NCI-H345 treated with DMSO at 0.1 percent for 48 hours (cell line): ENCODE data around the gene ERC2.

ENCODE experiments used
- DNase-seq: peaks from one replicate; lab custom pipeline; 2025; ENCODE audit not compliant: unreplicated experiment; lab: John Stamatoyannopoulos, UW

The ERC2 gene

GRCh38 chr3:55805169-55805568 lies 663.1 kb downstream of the ERC2 start:
- DNase-seq: no peak

- DNase-seq: no peak
Observed at GRCh38 chr3:55804170-55805095, 663.8 kb downstream of the ERC2 start.

DNA sequence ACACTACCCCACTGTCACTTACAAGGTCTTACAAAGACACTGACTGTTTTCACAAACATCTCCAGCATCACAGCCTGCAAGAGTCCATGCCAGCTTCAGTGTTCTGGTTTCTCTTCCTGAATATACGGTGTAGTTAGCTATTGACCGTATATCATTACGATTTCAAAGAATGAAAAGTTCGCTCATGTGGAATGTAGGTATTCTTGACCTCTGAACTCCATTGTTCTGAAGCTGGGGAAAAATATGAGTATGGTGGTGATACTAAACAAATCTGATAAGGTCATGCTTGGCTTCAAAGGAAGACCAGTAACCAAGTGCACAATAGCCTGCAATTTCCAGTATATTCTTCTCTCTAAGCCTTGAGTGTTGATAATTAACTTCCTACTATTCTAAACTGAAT lies 665.5 kb downstream of the ERC2 start:
- no peak for DNase-seq

GRCh38 chr3:55801676-55802075 lies 666.6 kb downstream of the ERC2 start:
- no peak for DNase-seq

GRCh38 chr3:55801068-55801467 lies 667.2 kb downstream of the ERC2 start:
- no peak for DNase-seq

- no peak for DNase-seq
Observed at GRCh38 chr3:55797775-55798174, 670.5 kb downstream of the ERC2 start.

- DNase-seq: no peak
Observed at GRCh38 chr3:55797084-55797483, 671.2 kb downstream of the ERC2 start.

- DNase-seq: no peak
Observed at GRCh38 chr3:55796533-55796932, 671.7 kb downstream of the ERC2 start.

DNA sequence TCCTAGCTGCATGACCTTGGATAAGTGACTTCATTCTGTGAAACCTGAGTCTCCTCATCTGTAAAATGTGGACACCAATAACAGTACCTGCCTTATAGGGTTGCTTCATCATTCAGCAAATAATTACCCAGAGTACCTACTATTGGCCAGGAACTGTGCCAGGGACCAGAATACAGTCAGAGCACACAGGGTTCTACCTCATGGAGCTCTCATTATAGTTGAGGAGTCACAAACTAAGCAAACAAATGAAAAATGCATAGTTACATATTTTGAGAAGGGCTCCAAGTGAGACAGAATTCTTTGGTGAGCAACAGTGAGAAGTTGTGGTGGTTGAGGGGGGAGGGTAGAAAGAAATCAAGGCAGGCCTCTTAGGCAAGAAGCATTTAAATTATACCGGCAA lies 672.5 kb downstream of the ERC2 start:
- no peak for DNase-seq

DNA sequence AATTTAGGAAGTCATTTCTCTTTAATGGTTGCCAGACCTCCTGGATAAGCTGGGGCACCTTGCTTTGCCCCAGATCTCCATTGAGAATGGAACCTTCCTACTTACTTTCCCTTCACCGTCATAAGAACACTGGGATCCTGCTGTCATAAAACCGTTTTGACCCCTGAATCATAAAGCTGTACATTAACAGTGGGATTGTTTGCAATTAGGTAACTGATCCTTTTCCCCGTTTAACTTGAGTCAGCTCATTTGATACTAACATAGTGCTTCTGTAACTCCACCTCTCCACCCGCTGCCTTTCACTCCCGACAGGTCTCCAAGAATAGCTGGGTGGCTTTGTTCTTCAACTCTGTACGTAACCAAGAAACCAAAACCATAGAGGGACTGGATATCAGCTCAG lies 673.0 kb downstream of the ERC2 start:
- DNase-seq: no peak

DNA sequence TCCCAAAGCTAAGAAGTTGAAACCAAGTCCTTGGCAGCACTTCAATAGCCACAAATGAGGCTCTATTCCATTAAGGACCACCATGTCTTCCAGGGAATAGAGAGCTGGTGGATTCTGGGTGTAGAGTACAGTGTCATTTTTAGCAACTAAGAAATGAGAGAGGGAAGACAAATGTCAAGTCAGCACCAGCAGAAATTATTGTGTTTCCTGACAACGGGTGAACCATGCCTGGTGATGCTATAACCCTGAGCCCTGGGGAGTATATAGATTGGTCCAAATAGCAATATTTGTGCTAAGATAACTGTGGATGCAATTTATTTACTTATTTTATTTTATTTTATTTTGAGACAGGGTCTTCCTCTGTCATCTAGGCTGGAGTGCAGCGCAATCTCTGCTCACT lies 675.5 kb downstream of the ERC2 start:
- DNase-seq: no peak

- no peak for DNase-seq
Observed at GRCh38 chr3:55792009-55792408, 676.3 kb downstream of the ERC2 start.

GRCh38 chr3:55790596-55791350 lies 677.5 kb downstream of the ERC2 start:
- no peak for DNase-seq

DNA sequence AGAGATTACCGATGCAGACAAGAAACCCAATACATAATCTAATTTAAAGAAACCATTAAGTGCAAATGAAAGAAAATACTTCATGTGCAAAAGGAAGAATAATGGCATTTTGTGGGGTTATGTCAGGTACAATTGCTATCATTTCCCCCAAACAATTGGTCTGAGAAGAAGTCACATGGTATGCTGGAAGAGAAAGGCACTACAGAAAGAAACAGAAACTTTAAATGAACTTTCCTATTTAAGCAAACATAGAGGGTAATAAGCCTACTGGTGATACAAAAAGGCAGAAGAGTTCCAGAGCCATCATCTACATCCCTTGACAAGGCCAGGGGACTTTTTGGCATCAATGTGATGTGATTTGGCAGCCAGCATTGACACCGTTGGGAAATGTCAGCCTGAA lies 678.8 kb downstream of the ERC2 start:
- no peak for DNase-seq

GRCh38 chr3:55782807-55783206 lies 685.5 kb downstream of the ERC2 start:
- no peak for DNase-seq

- no peak for DNase-seq
Observed at GRCh38 chr3:55782351-55782750, 685.9 kb downstream of the ERC2 start.

GRCh38 chr3:55780913-55781312 lies 687.4 kb downstream of the ERC2 start:
- no peak for DNase-seq

GRCh38 chr3:55779543-55779942 lies 688.7 kb downstream of the ERC2 start:
- no peak for DNase-seq

- no peak for DNase-seq
Observed at GRCh38 chr3:55775366-55776154, 692.7 kb downstream of the ERC2 start.

DNA sequence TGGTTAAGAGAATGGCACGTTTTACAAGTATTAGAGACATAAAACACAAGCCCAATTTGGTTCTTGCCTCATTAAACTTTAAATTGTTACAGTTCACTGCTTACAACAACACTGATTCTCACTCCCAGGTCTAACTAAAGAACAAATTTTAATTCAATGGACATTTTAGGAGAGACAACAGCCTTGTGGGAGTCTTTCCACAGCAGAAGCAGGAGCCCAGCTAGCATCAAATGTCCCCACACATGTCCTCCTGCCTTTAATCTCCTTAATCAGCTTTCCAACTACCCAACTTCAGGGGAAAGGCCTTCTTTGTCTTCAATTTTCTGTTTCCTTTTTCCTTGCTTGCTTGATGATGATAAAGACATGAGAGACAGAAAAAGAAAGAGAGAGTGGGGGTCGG lies 693.4 kb downstream of the ERC2 start:
- no peak for DNase-seq

DNA sequence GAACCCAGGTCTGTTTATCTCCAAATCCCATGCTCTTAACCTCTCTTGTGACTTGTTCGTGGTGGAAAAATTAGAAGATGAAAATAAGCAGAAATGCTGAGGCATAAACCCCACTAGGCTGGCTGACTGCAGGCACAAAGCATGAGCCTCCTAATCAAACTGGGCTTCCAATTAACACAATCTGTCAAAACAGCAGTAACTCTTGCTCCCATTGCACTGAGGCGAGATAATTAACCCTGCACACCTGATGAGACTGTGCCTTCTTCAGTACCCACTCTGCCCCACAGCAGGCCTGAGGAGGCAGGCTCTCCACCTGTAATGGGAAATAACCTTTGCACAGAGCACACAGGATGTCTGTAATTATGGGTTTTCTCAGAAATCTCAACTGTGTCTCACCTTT lies 696.8 kb downstream of the ERC2 start:
- no peak for DNase-seq
